Right renal cortex interstitium (tissue), 3 donors: ENCODE measurements around the gene KRT40. TPM values are rescaled to one million over a fixed set of nuclear protein-coding genes. Genes with fewer than 3 reads are reported as not detected.

Experiments used
- DNase-seq, 3 donors: peaks; one replicate each; pipeline ENCODE4 v3.0.0-alpha.2; 2013; ENCODE audit warnings: low read depth in 3 of 3, low spot score in 2 of 3
- polyA plus RNA-seq, 3 donors: library from polyadenylated mRNA; unstranded; fragments of 120-200 nt; gene quantifications; one replicate each; pipeline ENCODE4 v1.2.1, GENCODE V29; 2013; ENCODE audit not compliant: insufficient read length in 3 of 3

The KRT40 gene
- polyA plus RNA-seq, 3 donors = not detected

GRCh38 chr17:40997361-40997760, 13.2 kb upstream of the KRT40 start:
- DNase-seq = no peak

DNA sequence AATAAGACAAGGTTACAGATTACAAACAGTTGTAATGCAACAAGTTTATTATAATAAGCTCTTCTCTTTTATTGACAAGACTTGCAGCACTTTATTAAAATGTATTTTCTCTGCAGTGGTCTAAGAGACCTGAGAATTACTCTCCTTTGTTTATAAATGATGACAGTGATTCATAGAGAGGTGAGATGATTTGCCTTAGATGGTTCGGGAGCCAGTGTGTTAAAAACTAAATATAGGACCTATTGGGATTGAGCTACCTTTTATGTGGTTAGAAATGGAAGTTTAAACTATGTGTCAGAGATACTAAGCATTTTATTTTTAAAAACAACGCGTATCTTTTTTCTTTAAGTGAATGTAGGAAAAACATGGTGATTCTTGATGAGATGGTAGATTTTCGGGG, 12.7 kb upstream of the KRT40 start:
- no peak for DNase-seq

GRCh38 chr17:40995116-40995515, 11.0 kb upstream of the KRT40 start:
- no peak for DNase-seq

DNA sequence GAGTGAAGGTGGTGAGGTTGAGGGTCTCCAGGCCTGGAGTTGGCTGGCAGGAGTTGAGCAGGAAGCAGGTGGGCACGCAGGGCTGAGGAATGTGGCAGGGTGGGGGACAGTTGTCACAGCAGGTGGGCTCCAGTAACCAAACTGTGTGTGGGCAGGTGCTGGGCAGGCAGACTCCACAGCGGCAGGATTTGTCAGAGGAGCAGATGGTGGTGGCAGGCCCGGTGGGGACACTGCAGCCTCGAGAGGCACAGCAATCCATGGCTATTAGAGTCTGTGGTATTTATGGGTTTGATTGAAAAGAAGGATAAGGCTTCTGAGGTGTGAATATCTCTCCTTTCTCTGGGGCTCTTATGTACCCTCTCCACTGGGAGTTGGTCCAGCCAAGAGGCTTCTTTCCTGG, 9.7 kb upstream of the KRT40 start, which contains the start of gene KRTAP3-3:
Gene KRTAP3-3 (minus strand): TSS at position 326 of the 400 bp plus-strand sequence. CDS start 67 bp downstream, at position 259.
- no peak for DNase-seq

GRCh38 chr17:40993084-40993483, 9.0 kb upstream of the KRT40 start:
- DNase-seq = no peak

GRCh38 chr17:40992666-40993065, 8.5 kb upstream of the KRT40 start:
- DNase-seq = no peak

GRCh38 chr17:40986920-40987319, 2.8 kb upstream of the KRT40 start:
- no peak for DNase-seq

DNA sequence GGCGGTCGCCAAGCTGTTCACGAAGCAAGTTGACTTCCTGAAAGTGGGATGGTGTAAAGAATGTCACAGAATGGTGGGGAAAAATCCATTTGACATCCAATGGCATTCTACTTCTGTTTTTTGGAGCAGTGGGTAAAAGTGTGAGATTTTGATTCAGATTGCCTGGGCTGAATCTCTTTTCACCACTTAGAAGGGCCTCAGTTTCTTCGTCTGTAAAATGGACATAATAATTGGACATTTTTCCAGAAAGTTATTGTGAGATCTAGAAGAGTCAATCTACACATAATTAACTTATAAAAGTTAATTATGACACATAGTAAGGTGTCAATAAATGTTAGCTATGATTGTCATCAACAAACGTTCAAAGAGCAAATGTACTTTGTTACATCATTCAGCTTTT, 3.0 kb downstream of the KRT40 start:
- DNase-seq = no peak

- DNase-seq = peak in 1 of 3 donors; percentile 10
These were observed 3.5 kb downstream of the KRT40 start for GRCh38 chr17:40980596-40980995.

DNA sequence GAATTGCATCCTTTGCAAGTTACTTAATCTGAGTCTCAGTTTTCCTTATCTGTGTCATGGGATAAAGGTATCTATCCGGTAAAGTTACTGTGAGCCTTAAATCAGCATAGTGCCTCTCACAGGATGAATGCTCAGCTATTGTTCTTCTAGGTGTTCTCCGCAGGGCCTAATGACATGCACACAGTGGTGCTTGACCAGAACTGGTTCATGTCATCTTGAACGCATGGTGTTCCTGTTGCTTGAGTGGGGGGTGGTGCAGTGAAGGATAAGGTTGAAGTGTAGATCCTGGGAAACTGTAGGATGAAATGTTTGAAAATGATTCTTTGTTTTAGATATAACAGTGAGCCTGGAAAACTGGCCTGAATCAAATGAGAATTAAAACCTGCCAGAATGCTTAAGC, 4.0 kb downstream of the KRT40 start:
- no peak for DNase-seq

DNA sequence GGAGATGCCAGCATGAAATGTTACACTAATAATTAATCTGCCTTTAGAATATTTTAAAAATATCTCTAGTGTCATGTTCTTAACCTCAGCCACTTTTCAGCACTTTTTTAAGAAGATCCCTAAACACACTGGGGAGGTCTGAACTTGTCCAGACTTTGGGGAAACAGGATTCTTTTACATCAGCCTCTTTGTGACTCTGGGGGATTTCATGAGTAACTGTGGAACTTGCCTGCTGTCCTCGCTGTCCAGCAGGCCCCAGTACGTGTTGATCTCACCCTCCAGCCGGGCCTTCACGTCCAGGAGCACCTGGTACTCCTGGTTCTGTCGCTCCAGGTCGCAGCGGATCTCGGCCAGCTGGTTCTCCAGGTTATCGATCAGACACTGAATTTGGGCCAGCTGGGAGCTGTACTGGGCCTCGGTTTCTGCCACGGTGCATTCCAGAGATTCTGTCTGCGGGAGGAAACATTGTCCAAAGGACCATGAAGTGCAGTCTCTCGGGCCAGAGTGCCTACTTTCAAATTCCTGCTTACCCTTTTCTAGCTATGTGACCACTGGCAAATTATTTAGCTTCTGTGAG, 5.5 kb downstream of the KRT40 start:
- no peak for DNase-seq

- no peak for DNase-seq
These were observed 8.6 kb downstream of the KRT40 start for GRCh38 chr17:40975516-40975915.

- DNase-seq = no peak
These were observed 9.8 kb downstream of the KRT40 start for GRCh38 chr17:40974366-40974765.

DNA sequence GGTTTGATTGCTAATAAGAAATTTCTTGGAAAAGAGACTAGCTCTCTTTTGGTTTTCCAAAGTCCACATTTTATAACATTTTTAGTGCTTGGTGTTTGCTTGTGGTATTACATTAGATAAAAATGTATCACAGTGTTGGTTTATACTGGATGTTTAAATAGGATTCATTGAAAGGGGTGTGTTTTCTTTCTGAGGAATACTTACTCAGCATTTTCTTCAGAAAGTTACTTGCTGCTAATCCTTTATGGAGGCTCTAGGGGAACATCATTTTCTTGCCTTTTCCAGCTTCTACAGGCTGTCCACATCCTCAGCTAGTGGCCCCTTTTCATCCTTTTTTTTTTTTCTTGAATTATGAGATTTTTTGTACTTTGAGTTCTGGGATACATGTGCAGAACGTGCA, 16.5 kb downstream of the KRT40 start:
- DNase-seq = no peak

- no peak for DNase-seq
These were observed 17.3 kb downstream of the KRT40 start, which contains the start of gene KRT39 for GRCh38 chr17:40966848-40967247. Gene KRT39, minus strand, starts transcription at chr17:40966948. Its CDS starts 92 bp downstream, at chr17:40966856.

DNA sequence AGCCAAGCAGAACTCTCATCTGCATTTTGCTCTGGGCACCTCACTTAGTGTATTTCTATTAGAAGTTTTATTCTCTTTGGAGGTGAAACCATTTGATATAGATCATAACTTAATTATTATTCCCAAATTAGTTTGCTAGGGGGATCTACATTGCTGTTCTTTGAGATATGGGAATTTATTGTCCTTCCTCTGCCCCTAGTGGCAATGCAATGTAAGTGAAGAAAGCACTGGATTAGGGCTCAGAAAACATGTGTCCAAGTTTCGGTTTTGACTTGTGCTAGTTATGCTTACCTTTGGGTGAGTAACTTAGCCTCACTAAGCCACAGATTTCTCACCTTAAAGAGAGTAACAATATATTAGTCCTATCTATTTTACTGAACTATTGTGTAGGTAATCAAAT, 20.3 kb downstream of the KRT40 start:
- DNase-seq = no peak

GRCh38 chr17:40962059-40962561, 22.0 kb downstream of the KRT40 start:
- no peak for DNase-seq

- no peak for DNase-seq
These were observed 22.5 kb downstream of the KRT40 start for GRCh38 chr17:40961591-40961990.

GRCh38 chr17:40960144-40960543, 24.0 kb downstream of the KRT40 start:
- DNase-seq = no peak

DNA sequence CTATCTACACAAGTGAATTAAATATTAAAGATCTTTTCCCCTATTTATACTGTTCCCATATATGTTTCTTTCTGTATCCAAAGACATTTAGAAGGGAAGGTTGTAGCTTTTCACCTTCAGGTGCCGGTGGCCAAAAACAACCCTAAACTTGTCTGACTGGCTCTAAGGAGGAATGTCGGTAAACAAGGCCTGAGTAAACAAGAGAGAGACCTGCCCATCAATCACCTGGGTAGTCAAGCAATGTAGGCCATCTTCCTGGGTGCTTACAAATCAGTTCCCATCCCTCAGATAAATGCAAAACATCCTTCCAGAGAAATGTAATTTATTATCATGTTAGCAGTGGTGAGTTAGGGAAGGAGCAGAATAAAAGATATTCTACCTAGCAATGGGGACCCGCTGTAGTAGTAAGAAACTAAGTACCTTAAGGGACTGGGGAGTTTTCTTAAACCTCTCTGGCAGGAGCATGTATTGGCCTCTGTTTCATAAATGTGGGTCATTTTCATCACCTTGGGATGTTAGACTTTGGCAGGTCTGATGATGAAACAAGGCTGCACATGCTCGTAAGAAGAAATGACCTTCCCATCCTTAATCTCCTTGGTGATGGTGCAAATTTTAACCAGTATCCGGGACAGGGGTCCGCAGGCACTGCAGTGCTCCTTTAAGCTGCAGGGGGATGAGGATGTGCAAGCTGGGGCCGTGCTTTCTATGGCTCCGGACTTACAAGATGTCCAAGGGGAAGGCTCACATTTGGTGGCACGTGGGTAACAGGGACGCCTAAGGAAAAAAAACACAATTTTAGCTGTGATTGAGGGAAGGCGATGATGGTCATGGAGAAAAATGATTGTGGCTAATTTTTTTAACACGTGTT, 25.8 kb downstream of the KRT40 start:
- DNase-seq = no peak

DNA sequence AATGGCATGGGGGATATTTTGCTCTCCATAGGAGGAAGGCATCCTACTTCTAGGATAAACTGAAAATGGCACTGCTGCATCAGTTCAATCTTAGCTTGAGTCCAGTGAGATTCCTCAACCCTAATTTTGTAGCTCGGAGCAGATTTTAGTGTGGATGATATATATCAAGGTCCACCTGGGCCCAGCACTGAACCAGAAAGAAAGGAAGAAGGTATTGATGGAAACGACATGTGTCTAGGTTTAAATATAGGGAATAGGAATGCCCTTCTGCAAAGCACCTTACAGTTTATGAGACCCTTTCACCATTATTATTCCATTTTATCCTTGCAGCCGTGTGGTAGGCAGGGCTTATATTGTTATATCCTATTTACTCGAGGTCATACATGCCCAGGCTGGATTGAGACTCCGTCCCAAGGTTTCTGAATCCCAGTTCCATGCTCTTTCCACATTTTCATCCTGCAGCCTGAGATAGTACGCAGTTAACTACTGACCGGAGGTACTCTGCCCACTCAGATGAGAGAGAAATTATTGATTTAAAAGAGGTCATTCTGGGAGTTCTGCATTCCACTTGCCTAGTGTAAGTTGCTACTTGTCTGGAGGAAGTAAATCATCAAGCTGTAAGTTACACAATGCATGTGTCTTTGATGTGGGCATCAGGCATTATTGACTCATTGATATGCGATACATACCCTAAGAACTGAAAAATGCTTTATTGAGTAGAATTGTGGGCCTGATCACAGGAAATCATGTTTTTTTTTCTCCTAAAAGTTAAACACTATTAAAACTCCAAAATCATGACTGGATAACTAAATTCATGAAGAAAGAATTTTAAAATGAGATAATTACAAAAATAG, 27.5 kb downstream of the KRT40 start:
- DNase-seq = no peak
